OCI-LY1 (cell line): ENCODE data around the gene CACNG7.

Experiments
- H2AFZ ChIP-seq: fragments of 200-600 bp; sonication (generic), shearing (Covaris generic); 2 replicates; pipeline ENCODE4 v1.6.0; 2014; ENCODE audit warnings: antibody characterized with exemption, mild to moderate bottlenecking, low read length
- H3F3A ChIP-seq: fragments of 200-600 bp; sonication (generic), shearing (Covaris generic); 2 replicates; pipeline ENCODE4 v1.6.0; 2014; ENCODE audit warnings: mild to moderate bottlenecking, antibody characterized with exemption, low read length, moderate library complexity; ENCODE audit not compliant: insufficient read depth
- H3K27ac ChIP-seq: fragments of 200-600 bp; sonication (generic); 2 replicates; pipeline ENCODE4 v1.5.1; 2014; ENCODE audit warnings: low read length, mixed run types, mild to moderate bottlenecking, low read depth; ENCODE audit not compliant: poor library complexity, severe bottlenecking
- H3K27me3 ChIP-seq: fragments of 200-600 bp; sonication (generic); 2 replicates; pipeline ENCODE4 v1.6.0; 2014; ENCODE audit warnings: antibody characterized with exemption, mild to moderate bottlenecking, low read length, moderate library complexity; ENCODE audit not compliant: insufficient read depth
- H3K36me3 ChIP-seq: fragments of 200-600 bp; sonication (generic); 2 replicates; pipeline ENCODE4 v1.6.1; 2014; ENCODE audit warnings: mild to moderate bottlenecking, antibody characterized with exemption, low read length, moderate library complexity, mixed read lengths; ENCODE audit not compliant: insufficient read depth
- H3K4me1 ChIP-seq: fragments of 200-600 bp; sonication (generic); 2 replicates; pipeline ENCODE4 v1.5.1; 2014; ENCODE audit warnings: mild to moderate bottlenecking, low read length, moderate library complexity; ENCODE audit not compliant: insufficient read depth, severe bottlenecking
- H3K4me2 ChIP-seq: fragments of 200-600 bp; sonication (generic), shearing (Covaris generic); 2 replicates; pipeline ENCODE4 v1.6.1; 2014; ENCODE audit warnings: low read length
- H3K4me3 ChIP-seq: fragments of 200-600 bp; sonication (generic); 2 replicates; pipeline ENCODE4 v1.5.1; 2014; ENCODE audit warnings: low read length, low read depth, mild to moderate bottlenecking, mixed read lengths; ENCODE audit not compliant: poor library complexity, severe bottlenecking
- H3K79me2 ChIP-seq: fragments of 200-600 bp; shearing (Covaris generic); 2 replicates; pipeline ENCODE4 v1.6.1; 2016; ENCODE audit warnings: mixed run types, low read length, mixed read lengths; ENCODE audit not compliant: insufficient read depth
- H3K9ac ChIP-seq: fragments of 200-600 bp; sonication (generic), shearing (Covaris generic); 2 replicates; pipeline ENCODE4 v1.6.1; 2014; ENCODE audit warnings: mild to moderate bottlenecking, low read length, mixed read lengths
- H3K9me2 ChIP-seq: fragments of 200-600 bp; sonication (generic), shearing (Covaris generic); 2 replicates; pipeline ENCODE4 v1.6.1; 2014; ENCODE audit warnings: low read depth, mild to moderate bottlenecking, low read length, mixed read lengths
- H3K9me3 ChIP-seq: fragments of 200-600 bp; shearing (Covaris generic); 2 replicates; pipeline ENCODE4 v1.6.1; 2014; ENCODE audit warnings: low read length, mixed read lengths
- H4K20me1 ChIP-seq: fragments of 200-600 bp; sonication (generic), shearing (Covaris generic); 2 replicates; pipeline ENCODE4 v1.6.0; 2016; ENCODE audit warnings: mild to moderate bottlenecking, low read length; ENCODE audit not compliant: insufficient read depth
- EZH2 ChIP-seq: fragments of 200-600 bp; sonication (generic), shearing (Covaris generic); IDR thresholded peaks from 2 replicates; pipeline ENCODE4 v1.8.0; 2017; ENCODE audit warnings: borderline replicate concordance, mixed run types, mild to moderate bottlenecking, antibody characterized with exemption, low read length, moderate library complexity, mixed read lengths
- TF ChIP-seq, protein P1 (sequence below): fragments of 200-600 bp; sonication (generic), shearing (Covaris generic); IDR thresholded peaks from 2 replicates; pipeline ENCODE4 v1.5.1; 2017; ENCODE audit warnings: mild to moderate bottlenecking, antibody characterized with exemption, low read length, moderate library complexity, mixed read lengths

Gene CACNG7

DNA sequence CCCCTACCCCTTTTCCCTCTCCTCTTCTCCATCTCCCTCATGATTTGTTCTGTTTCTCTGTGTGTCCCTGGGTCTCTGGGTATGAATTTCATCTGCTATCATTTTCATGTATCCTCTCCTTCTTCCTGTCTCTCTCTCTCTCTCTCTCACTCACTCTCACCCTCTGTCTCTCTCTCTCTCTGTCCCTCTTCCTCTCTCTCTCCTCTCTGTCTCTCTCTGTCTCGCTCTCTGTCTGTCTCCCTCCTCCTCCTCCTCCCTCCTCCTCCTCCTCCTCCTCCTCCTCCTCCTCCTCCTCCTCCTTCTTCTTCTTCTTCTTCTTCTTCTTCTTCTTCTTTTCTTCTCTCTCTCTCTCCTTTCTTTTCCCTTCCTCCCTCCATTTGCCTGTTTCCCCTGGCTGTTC is 3.3 kb upstream of the CACNG7 start:
- TF ChIP-seq, protein P1, sequence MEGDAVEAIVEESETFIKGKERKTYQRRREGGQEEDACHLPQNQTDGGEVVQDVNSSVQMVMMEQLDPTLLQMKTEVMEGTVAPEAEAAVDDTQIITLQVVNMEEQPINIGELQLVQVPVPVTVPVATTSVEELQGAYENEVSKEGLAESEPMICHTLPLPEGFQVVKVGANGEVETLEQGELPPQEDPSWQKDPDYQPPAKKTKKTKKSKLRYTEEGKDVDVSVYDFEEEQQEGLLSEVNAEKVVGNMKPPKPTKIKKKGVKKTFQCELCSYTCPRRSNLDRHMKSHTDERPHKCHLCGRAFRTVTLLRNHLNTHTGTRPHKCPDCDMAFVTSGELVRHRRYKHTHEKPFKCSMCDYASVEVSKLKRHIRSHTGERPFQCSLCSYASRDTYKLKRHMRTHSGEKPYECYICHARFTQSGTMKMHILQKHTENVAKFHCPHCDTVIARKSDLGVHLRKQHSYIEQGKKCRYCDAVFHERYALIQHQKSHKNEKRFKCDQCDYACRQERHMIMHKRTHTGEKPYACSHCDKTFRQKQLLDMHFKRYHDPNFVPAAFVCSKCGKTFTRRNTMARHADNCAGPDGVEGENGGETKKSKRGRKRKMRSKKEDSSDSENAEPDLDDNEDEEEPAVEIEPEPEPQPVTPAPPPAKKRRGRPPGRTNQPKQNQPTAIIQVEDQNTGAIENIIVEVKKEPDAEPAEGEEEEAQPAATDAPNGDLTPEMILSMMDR: no peak
- no peak for TF ChIP-seq EZH2
- Histone ChIP-seq H3K4me1 (no peaks in the 10 kb centered on the region), H3K9ac (no peak overlapping the region), H4K20me1 (no peaks in the 10 kb centered on the region), H3K9me2 (no peaks in the 10 kb centered on the region), H3F3A (no peaks in the 10 kb centered on the region), H3K27ac (no peak overlapping the region), H2AFZ (no peak overlapping the region), H3K36me3 (no peaks in the 10 kb centered on the region), H3K4me3 (no peak overlapping the region), H3K79me2 (no peaks in the 10 kb centered on the region), H3K27me3 (no peaks in the 10 kb centered on the region), H3K4me2 (no peak overlapping the region), H3K9me3 (no peaks in the 10 kb centered on the region)

DNA sequence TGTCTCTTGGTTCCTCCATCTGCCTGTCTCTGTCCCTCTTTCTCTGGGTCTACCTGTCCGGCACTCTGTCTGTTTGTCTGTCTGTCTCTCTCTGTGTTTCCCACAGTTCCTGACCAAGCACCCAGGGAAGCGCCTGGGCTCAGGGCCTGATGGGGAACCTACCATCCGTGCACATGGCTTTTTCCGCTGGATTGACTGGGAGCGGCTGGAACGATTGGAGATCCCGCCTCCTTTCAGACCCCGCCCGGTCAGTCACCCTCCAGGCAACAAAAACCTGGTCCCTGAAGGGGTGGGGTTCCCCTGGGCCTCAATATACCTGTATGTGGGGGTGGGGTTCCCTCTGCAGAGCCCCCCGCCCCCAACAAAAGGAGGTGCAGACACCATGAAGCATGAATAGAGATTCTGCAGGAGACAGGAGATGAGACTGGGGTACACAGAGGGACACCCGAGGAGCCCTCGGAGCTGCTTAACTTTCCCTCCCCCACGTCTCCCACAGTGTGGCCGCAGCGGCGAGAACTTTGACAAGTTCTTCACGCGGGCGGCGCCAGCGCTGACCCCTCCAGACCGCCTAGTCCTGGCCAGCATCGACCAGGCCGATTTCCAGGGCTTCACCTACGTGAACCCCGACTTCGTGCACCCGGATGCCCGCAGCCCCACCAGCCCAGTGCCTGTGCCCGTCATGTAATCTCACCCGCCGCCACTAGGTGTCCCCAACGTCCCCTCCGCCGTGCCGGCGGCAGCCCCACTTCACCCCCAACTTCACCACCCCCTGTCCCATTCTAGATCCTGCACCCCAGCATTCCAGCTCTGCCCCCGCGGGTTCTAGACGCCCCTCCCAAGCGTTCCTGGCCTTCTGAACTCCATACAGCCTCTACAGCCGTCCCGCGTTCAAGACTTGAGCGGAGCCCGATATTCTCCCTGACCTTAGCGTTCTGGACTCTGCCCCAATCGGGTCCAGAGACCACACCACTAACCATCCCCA is 2.6 kb upstream of the CACNG7 start:
- Histone ChIP-seq H3K9ac (no peak overlapping the region), H3K4me1 (no peaks in the 10 kb centered on the region), H3K27me3 (no peaks in the 10 kb centered on the region), H2AFZ (no peak overlapping the region), H4K20me1 (no peaks in the 10 kb centered on the region), H3K4me3 (no peak overlapping the region), H3K9me2 (no peaks in the 10 kb centered on the region), H3K36me3 (no peaks in the 10 kb centered on the region), H3K79me2 (no peaks in the 10 kb centered on the region), H3F3A (no peaks in the 10 kb centered on the region), H3K9me3 (no peaks in the 10 kb centered on the region), H3K4me2 (no peak overlapping the region), H3K27ac (no peak overlapping the region)
- TF ChIP-seq, protein P1: peak; percentile 74
- no peak for TF ChIP-seq EZH2

DNA sequence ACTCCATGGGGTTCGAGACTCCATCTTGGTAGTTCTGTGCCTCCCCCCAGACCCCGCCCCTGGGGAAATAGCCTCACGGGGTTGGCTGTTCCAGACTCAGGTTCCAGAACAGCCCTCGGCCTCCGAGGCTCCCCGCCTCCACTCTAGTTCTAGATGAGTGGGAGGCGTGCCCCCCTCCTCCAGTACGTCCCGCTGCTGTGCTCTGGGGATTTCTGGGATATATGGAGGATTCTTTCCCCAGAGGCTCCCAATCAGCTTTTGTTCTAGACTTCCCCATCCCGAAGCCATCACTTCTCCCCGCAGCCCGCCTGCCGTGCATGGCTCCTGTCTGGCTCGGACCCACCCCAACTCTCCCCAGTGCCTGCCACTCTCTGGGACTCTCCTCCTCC is 1.9 kb upstream of the CACNG7 start:
- Histone ChIP-seq H3K9me2 (no peaks in the 10 kb centered on the region), H3K9ac (no peak overlapping the region), H4K20me1 (no peaks in the 10 kb centered on the region), H3K9me3 (no peaks in the 10 kb centered on the region), H3K27me3 (no peaks in the 10 kb centered on the region), H3K36me3 (no peaks in the 10 kb centered on the region), H3K79me2 (no peaks in the 10 kb centered on the region), H3K4me3 (no peak overlapping the region), H3K4me1 (no peaks in the 10 kb centered on the region), H3F3A (no peaks in the 10 kb centered on the region), H2AFZ (no peak overlapping the region), H3K4me2 (no peak overlapping the region), H3K27ac (no peak overlapping the region)
- TF ChIP-seq, protein P1: no peak
- TF ChIP-seq EZH2: no peak
